Measurements from ENCODE around the gene CEP350.
"Not testable (repeated sequence)": the region's sequence is repeated elsewhere in the genome, so short reads cannot be mapped to it uniquely, and the experiment has no call there.

CEP350 gene

GRCh38 chr1:180103819-180104218 lies 149.2 kb downstream of the CEP350 start:
- no peak overlapping the region for H3K4me3 ChIP-seq
- no peak overlapping the region for H3K27ac ChIP-seq

- Histone ChIP-seq H3K4me3 (no peak overlapping the region), H3K27ac (no peak overlapping the region)
These were observed 157.5 kb downstream of the CEP350 start for GRCh38 chr1:180112091-180112490.

- Histone ChIP-seq H3K27ac (no peak overlapping the region), H3K4me3 (no peak overlapping the region)
These were observed 158.5 kb downstream of the CEP350 start for GRCh38 chr1:180112984-180113647.

GRCh38 chr1:180114396-180114945 lies 159.9 kb downstream of the CEP350 start:
- Histone ChIP-seq H3K27ac (no peak overlapping the region), H3K4me3 (no peak overlapping the region)

GRCh38 chr1:180116964-180117763 lies 162.6 kb downstream of the CEP350 start:
- no peak overlapping the region for H3K4me3 ChIP-seq
- H3K27ac ChIP-seq = no peak overlapping the region

- no peak overlapping the region for H3K4me3 ChIP-seq
- H3K27ac ChIP-seq = no peak overlapping the region
These were observed 163.1 kb downstream of the CEP350 start for GRCh38 chr1:180117764-180118116.

GRCh38 chr1:180119837-180120236 lies 165.2 kb downstream of the CEP350 start:
- Histone ChIP-seq H3K27ac (no peak overlapping the region), H3K4me3 (no peak overlapping the region)

- H3K27ac ChIP-seq = no peak overlapping the region
- H3K4me3 ChIP-seq = no peak overlapping the region
These were observed 168.9 kb downstream of the CEP350 start for GRCh38 chr1:180123463-180123936.

- Histone ChIP-seq H3K27ac (no peak overlapping the region), H3K4me3 (no peak overlapping the region)
These were observed 176.0 kb downstream of the CEP350 start for GRCh38 chr1:180130651-180131050.

- peak overlapping the region in 2 of 21 experiments; percentile 23 to 25 for H3K27ac ChIP-seq
- H3K4me3 ChIP-seq = no peak overlapping the region
These were observed 176.9 kb downstream of the CEP350 start for GRCh38 chr1:180131510-180131909.

- H3K4me3 ChIP-seq = no peak overlapping the region
- no peak overlapping the region for H3K27ac ChIP-seq
These were observed 178.6 kb downstream of the CEP350 start for GRCh38 chr1:180133193-180133592.

GRCh38 chr1:180133688-180134087 lies 179.1 kb downstream of the CEP350 start:
- not testable (repeated sequence) for H3K27ac ChIP-seq, H3K4me3 ChIP-seq

GRCh38 chr1:180135535-180135934 lies 180.9 kb downstream of the CEP350 start:
- Histone ChIP-seq H3K4me3 (no peak overlapping the region), H3K27ac (no peak overlapping the region)

GRCh38 chr1:180136331-180136967 lies 181.8 kb downstream of the CEP350 start:
- Histone ChIP-seq H3K27ac (no peak overlapping the region), H3K4me3 (no peak overlapping the region)

- Histone ChIP-seq H3K4me3 (no peak overlapping the region), H3K27ac (no peak overlapping the region)
These were observed 182.4 kb downstream of the CEP350 start for GRCh38 chr1:180136968-180137356.

- Histone ChIP-seq H3K4me3 (no peak overlapping the region), H3K27ac (no peak overlapping the region)
These were observed 183.2 kb downstream of the CEP350 start for GRCh38 chr1:180137776-180138175.

- no peak overlapping the region for H3K4me3 ChIP-seq
These were observed 186.8 kb downstream of the CEP350 start for GRCh38 chr1:180141381-180141934.

GRCh38 chr1:180143359-180143758 lies 188.7 kb downstream of the CEP350 start:
- Histone ChIP-seq H3K4me3 (no peak overlapping the region), H3K27ac (no peak overlapping the region)

More at GRCh38 chr1:180141381-180141934, 186.8 kb downstream of the CEP350 start:
- no peak overlapping the region for H3K27ac ChIP-seq

- H3K4me3 ChIP-seq = no peak overlapping the region
- H3K27ac ChIP-seq = no peak overlapping the region
These were observed 190.2 kb downstream of the CEP350 start for GRCh38 chr1:180144659-180145357.

- Histone ChIP-seq H3K27ac (no peak overlapping the region), H3K4me3 (no peak overlapping the region)
These were observed 190.8 kb downstream of the CEP350 start for GRCh38 chr1:180145446-180145845.
